EL (cell line): ENCODE measurements around the gene MOB3A.

ENCODE experiments used
- DNase-seq: peaks from one replicate; pipeline ENCODE4 v3.0.0-alpha.2; 2016

Gene MOB3A

GRCh38 chr19:2122982-2123381, 26.9 kb upstream of the MOB3A start:
- DNase-seq = no peak

DNA sequence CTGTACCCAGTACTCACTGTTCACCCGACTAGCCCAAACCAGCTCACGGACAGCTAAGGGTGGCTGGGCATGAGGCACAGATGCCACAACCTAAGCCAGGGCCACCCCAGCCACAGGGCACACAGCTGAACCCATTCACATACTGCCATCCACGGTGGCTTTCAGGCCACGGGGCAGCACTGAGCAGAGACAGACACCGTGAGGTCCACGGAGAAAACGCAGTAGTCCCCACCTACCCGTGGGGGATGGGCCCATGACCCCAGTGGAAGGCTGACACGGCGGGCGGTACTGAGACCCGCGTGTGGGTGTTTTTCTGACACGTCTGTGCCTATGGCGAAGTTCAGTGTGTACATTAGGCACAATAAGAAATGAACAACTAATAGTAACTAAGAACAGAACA, 26.1 kb upstream of the MOB3A start:
- DNase-seq = no peak

GRCh38 chr19:2121416-2122051, 25.4 kb upstream of the MOB3A start:
- no peak for DNase-seq

DNA sequence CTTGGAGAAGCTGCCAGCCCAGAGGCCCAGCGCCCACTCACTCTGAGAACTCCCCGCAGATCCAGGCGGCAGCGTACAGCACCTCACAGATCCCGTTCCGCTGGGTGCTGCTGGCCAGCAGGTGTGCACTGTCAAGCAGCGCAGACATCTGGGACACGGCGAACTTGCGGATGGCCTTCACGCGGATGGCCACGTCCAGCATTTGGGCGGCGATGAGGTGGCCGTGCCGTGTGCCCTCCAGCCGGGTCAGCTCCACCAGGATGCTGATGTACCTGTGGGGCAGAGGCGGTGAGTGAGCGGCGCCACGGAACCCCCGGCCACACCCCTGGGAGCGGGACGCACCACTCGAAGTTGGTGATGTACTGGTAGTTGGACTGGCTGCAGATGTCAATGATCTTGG, 24.7 kb upstream of the MOB3A start:
- no peak for DNase-seq

- no peak for DNase-seq
These were observed 24.0 kb upstream of the MOB3A start for GRCh38 chr19:2119921-2120785.

DNA sequence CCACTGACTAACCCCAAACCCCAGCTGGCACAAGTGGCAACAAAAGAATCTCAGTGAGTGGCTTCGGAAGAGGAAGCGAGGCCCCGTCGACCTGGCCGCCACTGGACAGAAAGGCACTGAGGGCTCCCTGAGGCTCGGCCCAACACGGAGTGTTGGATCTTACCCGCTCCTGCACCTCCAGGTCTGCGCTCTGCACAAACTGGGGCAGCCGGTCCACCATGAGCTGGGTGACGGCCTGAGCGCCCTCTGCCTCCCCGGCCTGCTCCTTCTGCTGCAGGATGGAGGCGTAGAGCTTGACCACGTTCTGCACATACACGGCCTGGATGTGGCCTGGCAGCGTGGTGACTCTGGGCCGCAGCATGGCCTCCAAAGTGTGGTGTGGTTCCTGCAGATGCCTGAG, 22.3 kb upstream of the MOB3A start:
- no peak for DNase-seq

DNA sequence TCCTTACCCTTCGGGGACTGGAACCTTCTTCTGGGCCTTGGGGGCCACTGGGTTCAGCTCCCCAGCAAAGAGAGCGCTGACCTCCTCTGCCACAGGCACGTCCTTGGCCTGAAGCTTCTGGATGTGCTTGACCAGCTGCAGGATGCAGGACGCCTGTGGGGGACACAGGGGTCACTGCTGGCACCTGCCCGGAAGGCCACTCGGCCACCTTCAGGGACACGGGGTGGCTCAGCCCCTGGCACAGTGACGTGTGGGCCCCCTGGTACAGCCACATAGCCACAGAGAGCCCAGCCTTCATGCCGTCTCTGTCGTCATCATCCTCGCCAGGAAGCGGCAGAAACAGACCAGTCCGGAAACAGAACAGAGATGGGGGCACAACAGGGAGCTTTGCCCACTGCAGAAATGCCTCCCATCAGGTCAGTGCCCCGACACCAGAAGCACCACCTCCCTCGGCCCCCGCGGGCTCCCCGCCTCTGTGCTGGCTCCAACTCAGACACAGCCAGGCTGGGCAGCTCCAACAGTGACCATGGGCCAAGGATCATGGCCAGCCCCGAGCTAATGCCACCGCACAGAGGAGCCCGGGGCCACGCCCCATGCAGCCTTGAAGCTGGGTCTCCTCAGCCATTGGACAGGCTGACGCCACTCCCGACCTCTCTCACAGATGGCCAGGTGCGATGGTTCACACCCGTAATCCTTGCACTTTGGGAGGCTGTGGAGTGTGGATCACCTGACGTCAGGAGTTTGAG, 21.3 kb upstream of the MOB3A start:
- DNase-seq = no peak

DNA sequence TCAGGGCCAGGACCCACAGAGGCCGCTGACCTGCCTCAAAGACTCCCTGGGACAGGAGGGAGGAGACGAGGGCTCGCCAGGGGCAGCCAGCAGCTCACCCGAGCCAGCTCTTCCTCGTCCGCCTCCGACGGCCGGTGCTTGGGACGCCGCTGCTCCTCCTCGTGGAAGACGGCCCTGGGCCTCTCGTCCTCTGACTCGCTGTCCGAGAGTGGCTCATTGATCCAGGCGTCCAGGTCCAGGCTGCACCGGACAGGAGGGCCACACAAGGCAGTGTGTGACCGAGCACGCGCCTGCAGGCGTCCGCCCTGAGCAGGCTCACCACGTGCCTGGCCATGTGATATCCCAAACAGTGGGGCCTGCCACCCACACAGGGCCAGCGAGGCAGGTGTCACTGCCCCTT, 20.4 kb upstream of the MOB3A start:
- no peak for DNase-seq

DNA sequence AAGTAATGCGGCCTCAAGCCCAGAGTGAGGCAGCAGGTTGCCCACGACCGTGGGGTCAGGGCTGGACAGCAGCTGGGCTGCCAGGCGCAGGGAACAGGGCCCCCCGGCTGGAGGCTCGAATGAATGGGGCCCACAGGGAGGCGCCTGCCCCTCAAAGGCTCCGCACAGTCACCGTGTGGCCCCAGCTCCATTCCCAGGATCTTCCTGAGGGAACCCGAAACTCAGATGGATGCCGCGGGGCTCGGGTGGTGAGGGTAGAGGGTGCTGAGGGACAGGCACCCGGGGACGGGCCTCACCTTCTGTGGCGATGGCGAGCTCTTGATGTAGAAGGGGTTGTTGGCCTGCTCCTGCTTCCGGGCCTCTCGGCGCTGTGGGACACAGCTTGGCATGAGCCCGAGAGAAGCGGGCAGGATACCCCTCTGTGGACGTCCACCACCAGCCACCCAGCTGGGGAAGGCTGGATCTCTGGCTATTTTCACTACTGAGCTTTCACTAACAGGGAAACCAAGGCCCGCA, 19.8 kb upstream of the MOB3A start:
- DNase-seq = no peak

DNA sequence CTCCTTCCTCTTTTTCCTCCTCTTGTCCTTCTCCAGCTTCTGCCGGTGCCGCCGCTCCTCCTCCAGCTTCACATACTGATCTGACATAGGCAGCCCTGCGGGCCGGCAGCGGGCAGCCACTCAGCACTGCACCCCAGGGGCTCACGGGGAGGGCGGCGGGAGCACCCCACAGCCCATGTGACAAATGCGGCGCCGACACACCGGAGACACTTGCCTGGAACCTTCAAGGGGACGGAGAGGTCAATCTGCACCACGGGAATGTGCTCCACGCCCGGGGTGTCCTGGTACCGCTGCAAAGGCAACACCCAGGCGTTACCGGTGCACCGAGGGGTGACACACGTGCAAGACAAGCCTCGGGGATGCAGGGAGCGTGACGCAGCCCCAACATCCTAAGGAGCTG, 19.2 kb upstream of the MOB3A start:
- DNase-seq = no peak

DNA sequence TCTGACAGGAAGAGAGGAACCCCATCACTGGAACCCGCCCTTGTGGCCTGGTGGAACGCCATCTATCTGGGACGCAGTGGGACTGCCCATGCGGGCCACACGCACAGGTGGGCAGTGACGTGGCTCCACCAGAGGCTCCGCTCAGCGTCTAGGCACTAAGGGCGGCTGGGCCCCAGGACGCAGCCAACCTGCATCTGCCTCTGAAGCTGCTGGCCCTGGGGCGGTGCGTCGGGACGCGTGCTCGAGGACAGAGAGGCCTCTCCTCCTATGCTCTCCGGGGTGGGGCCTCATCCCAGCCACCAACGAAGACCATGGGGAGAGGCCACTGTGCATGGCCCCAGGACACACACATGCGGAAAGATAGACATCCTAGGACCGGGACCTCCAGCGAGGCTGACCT, 18.7 kb upstream of the MOB3A start:
- no peak for DNase-seq

- DNase-seq = no peak
These were observed 18.1 kb upstream of the MOB3A start for GRCh38 chr19:2114218-2114617.

- DNase-seq = peak; percentile 23
These were observed 17.5 kb upstream of the MOB3A start for GRCh38 chr19:2113439-2114211.

GRCh38 chr19:2112516-2113320, 16.6 kb upstream of the MOB3A start:
- no peak for DNase-seq

DNA sequence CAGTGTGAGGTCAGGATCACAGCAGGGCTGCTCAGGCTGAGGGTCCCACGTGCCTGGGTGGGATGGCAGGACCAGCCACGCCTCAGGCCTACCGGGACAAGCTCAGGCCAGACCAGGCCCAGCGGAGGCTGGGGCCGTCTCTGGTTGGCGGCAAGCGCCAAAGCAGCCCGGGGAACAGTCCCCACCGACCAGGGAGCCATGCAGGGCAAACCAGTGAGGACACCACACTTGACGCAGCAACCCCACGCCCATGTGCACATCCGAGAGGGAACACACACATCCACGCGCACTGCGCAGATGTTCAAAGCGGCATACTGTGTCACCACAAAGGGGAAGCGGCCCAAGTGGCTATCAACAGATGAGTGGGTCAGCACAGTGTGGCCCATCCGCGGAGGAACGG, 15.8 kb upstream of the MOB3A start:
- DNase-seq = no peak

- no peak for DNase-seq
These were observed 15.3 kb upstream of the MOB3A start for GRCh38 chr19:2111425-2111824.

GRCh38 chr19:2110822-2111221, 14.7 kb upstream of the MOB3A start:
- no peak for DNase-seq

DNA sequence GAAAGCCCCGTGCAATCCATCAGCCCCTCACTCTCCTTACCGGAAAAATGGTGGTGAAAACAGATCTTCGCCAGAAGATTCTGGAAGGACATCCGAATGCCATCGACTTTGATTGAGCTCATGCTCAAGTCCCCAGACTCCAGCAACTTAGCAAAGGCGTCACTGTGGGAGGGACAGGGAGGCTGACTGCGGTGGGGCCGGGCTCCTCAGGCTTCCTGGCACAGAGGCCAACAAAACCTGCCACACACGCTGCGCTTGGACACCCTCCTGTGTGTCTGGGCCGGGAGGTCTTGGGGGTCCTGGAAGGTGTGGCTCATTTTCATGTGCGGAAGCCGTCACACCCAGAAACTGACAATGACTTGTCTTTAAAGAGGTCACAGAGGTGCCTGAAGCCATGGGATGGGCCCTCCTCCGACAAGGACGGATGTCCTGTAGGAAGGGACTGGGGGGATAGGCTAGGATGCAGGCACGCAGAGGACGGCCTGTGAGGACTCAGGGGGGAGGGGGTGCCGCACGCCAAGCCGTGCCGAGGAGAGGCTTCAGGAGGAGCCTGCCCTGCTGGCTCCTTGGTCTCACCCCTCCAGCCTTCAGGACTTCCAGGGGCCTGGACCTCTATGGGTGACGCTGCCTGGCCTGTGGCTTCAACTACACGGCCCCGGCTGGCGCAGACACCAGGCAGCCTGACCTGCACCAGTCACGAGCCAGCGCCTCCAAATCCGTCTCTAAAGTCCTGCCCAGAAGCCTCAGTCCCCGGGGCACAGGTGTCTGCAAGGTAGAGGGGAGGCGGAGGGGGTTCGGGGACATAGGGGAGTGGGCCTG, 13.1 kb upstream of the MOB3A start:
- DNase-seq = no peak

- DNase-seq = no peak
These were observed 12.3 kb upstream of the MOB3A start for GRCh38 chr19:2108251-2109016.

GRCh38 chr19:2103045-2103707, 7.0 kb upstream of the MOB3A start:
- no peak for DNase-seq
